ENCODE data around the gene SYNE1.

- TF ChIP-seq CTCF (IDR thresholded peaks at IDR 0.05) (no peak), EZH2 (IDR thresholded peaks at IDR 0.05) (no peak), EZH2phosphoT487 (IDR thresholded peaks at IDR 0.05) (no peak)
These were observed 313.8 kb downstream of the SYNE1 start for GRCh38 chr6:152323376-152323775.

All from neural progenitor cell (in vitro differentiated cells).